ENCODE measurements around the gene ACMSD.
"Not testable (repeated sequence)": the region's sequence is repeated elsewhere in the genome, so short reads cannot be mapped to it uniquely, and the experiment has no call there.

The ACMSD gene

DNA sequence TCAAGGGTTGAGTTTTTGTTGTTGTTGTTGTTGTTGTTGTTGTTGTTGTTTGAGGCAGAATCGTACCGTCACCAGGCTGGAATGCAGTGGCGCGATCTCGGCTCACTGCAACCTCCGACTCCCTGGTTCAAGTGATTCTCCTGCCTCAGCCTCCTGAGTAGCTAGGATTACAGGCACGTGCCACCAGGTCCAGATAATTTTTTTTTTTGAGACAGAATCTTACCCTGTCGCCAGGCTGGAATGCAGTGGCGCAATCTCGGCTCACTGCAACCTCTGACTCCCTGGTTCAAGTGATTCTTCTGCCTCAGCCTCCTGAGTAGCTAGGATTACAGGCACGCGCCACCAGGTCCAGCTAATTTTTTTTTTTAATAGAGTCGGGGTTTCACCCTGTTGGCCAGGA is 65.3 kb downstream of the ACMSD start:
- in situ Hi-C loops (cut with MboI; ENCODE audit: low sequenced_read_pairs) = not testable (repeated sequence)

DNA sequence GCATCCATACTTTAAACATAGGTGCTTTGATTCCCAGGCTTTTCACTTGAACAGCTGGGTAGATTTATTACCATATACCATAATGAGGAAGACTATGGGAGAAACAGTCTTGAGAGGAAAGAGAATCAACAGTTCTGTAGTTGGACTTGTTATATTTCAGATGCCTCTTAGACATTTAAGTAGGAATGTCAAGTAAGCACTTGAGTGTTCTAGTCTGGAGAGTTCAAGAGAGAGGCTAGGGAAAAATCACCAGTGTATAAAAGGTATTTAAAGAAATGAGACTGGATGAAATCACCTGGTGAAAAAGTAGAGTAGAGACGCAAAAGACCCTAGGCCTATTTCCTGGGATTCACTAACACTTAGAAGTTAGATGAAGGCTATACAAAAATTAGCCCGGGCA is 66.8 kb downstream of the ACMSD start:
- in situ Hi-C loops (cut with MboI; ENCODE audit: low sequenced_read_pairs) = no loop called here

DNA sequence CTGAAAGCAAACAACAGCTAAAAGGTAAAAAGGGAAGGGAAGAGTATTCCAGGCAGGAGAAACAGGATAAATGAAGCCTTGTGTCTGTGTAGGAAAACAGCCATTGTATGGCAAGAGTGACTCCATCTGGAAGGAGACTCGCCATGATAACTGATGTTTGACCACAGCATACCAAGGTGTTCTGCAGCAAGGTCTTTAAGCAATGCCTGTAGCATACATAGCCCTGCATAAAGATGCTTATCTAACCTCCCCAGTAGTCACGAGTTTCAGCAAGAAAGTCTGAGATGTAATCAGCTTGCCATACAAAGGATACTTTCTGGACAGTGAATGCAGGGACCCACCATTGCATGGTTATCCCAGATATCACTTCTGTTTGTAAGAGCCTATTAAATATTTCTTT is 68.3 kb downstream of the ACMSD start:
- in situ Hi-C loops (cut with MboI; ENCODE audit: low sequenced_read_pairs) = no loop called here

DNA sequence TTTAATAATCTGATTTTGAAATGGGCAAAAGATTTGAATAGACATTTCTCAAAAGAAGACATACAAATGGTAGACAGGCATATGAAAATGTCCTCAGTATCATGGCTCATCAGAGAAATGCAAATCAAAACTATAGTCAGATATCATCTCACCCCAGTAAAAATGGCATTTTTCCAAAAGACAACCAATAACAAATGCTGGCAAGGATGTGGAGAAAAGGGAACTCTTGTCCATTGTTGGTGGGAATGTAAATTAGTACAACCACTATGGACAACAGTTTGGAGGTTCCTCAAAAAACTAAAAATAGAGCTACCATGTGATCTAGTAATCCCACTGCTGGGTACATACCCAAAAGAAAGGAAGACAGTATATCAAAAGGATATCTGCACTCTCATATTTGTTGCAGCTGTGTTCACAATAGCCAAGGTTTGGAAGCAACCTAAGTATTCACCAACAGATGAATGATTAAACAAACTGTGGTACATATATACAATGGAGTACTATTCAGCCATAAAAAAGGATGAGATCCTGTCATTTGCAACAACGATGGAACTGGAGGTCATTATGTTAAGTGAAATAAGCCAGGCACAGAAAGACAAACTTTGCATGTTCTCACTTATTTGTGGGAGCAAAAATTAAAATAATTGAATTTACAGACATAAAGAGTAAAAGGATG is 69.2 kb downstream of the ACMSD start:
- in situ Hi-C loops (cut with MboI; ENCODE audit: low sequenced_read_pairs) = not testable (repeated sequence)

DNA sequence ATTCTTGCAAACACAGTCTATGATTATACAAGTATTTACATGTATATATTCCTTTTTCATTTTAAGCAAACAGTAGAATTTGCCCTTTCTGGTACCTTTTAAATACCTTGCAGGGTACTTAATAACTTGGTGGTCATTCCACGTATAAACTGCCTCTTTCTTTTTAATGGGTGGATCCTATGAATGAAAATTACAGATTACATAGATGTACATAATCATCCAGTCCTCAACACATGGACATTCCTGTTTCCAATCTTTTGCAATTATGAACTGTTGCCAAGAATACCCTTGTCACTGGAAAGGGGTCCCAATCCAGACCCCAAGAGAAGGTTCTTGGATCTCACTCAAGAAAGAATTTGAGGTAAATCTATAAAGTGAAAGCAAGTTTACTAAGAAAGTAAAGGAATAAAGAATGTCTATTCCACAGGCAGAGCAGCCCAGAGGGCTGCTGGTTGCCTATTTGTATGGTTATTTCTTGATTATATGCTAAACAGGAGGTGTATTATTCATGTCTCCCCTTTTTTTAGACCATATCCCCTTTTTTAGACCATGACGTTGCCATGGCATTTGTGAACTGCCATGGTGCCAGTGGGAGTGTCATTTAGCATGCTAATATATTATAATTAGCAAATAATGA is 72.5 kb downstream of the ACMSD start:
- in situ Hi-C loops (cut with MboI; ENCODE audit: low sequenced_read_pairs) = no loop called here

DNA sequence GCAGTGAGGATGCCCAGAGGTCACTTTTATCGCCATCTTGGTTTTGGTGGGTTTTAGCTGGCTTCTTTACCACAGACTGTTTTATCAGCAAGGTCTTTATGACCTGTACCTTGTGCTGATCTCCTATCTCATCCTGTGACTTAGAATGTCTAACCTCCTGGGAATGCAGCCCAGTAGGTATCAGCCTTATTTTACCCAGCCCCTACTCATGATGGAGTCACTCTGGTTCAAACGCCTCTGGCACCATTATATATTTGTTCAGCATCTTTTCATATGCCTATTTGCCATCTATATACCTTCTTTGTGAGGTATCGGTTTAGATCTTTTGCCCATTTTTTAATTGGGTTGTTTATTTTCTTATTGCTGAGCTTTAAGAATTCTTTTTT is 73.0 kb downstream of the ACMSD start:
- in situ Hi-C loops (cut with MboI; ENCODE audit: low sequenced_read_pairs) = no loop called here

DNA sequence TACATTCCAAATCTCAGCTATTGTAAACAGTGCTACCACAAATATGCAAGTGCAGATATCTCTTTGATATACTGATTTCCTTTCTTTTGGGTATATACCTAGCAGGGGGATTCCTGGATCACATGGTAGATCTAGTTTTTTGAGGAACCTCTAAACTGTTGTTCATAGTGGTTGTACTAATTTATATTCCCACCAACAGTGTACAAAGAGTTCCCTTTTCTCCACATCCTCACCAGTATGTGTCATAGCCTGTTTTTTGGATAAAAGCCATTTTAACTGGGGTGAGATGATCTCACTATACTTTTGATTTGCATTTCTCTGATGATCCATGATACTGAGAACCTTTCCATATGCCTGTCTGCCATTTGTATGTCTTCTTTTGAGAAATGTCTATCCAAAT is 73.9 kb downstream of the ACMSD start:
- in situ Hi-C loops (cut with MboI; ENCODE audit: low sequenced_read_pairs) = no loop called here

DNA sequence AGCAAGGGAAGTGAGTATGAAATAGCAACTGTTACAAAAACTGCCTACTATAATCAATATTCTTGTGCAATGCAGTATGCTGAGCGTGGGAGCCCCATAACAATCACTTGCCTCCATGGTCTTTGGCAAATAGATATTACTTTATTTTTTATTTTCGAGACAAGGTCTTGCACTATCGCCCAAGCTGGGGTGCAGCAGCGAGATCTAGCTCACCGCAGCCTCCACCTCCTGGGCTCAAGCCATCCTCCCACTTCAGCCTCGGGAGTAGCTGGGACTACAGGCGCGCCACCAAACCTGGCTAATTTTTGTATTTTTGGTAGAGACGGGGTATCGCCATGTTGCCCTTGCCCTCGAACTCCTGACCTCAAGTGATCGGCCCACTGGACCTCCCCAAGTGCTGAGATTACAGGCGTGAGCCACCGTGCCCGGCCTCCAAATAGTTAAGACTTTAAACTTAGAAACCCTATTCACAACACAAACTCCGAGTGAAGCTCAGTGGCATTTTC is 79.0 kb downstream of the ACMSD start:
- in situ Hi-C loops (cut with MboI; ENCODE audit: low sequenced_read_pairs) = no loop called here

DNA sequence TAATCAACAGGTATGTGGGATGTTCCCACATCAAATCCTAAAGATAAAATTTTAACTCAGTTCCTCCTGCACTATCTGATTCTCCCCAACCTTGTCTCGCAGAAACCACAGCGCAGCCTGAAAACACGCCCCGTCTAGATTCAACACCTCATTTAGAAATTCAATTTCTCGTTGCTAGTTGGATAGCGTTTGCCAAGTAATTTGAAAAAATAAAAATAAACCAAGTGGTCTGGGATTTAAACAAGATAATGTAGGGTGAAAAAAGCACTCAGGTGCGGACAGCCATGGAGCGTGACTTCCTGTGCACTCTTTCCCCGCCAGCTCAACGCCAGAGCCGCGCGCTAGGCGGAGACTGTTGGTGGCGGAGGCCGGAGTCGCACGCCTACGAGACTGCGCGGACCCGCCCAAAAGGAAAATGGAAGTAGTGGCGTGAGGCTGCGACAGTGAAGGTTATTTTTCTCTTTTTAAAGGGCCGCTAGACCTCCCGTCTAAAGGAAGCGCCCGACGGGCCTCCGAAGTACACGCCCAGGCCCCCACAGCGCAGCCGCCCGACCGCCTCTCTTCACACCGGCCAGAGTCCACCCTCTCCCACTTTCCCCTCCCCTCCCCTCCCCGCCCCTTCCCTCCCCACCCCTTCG is 79.6 kb downstream of the ACMSD start:
- in situ Hi-C loops (cut with MboI; ENCODE audit: low sequenced_read_pairs) = no loop called here

DNA sequence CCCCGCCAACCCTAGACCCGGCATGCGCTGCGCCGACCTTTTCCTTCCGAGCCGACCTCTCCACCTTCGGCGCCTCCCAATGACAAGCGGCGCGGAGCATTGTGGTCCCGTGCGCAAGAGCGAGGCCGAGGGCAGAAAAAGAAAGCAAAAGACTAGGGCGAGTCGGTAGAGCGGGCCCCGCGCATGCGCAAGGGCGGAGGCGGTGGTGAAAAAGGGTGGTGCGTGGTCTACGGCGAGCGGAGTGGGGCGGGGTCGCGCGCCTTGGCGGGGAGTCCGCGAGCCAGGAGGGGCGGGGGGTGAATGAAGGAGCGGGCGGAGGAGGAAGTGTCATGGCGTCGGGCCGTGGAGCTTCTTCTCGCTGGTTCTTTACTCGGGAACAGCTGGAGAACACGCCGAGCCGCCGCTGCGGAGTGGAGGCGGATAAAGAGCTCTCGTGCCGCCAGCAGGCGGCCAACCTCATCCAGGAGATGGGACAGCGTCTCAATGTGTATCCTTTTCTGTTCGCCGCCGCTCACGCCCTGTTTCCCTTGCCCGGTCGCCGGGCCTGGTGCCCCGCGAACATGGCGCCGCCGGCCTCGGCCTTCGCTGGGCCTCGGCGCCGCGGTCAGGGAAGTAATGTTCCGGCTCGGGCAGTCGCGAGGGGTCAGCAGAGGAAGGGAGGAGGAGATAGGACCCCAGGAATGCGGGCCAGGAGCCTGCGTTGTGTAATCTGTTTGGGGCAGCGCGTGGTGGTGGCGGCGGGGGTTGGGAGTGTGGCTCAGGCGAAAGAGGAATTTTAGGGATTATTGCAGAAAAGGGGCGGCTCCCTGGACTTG is 80.3 kb downstream of the ACMSD start, which contains the start of gene CCNT2:
CCNT2 (plus strand) TSS at position 297 of the 815 bp plus-strand sequence; CDS start at position 330, 33 bp downstream.
- in situ Hi-C loops (cut with MboI; ENCODE audit: low sequenced_read_pairs) = no loop called here

DNA sequence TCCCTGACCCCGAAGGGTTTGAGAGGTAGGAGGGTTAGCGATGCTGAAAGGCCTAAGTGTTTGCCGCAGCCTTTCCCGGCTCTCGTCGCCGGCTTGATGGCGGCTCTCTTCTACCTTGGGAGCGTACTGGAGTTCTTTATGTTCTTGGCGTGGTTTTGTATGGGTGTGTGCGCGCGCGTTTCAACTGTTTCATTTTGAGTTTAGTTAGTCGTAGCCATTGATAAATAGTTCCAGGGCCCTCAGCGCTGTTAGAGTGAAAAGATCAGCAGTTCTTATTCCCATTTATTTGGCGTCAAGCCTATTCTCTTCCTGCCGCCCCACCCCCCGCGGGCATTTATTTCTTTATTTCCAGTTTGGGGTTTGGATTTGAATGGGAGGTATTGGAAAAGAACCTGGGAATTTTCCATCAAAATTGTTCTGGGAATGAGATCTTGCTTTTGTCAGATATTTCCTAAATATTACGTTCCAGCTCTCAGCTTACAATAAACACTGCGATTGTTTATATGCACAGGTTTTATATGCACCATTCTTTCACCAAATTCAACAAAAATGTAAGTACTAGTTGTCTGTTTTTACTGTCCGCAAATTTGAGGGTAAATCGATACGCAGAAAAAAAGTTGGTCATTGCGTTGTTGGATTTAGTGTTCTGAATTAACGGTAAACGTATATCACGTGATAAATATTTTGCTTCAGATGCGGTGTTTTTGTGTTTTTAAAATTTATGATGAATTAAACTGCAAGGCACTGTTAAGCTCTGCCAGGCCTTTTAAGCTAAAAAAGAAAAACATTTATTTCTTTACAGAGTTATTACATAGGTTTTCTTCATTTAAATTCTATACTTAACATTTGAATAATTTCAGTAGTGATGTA is 81.2 kb downstream of the ACMSD start:
- in situ Hi-C loops (cut with MboI; ENCODE audit: low sequenced_read_pairs) = no loop called here

DNA sequence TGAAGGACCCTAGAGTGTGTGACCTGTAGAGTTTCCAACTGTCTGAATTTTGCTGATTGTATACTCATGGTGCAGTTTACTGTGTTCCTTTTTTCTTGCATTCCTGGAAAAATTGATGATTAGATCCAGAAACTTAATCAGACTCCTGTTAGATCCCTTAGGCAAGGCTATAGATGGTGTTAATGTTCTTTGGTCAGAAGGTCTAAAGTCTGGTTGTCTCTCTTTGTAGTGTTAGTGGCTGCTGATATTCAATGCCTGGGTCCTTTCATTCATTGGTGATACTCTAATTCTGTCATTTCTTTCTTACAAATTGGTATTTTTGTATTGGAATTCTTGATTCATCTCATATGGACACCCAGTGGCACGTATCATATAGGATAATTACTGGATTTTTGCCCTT is 86.5 kb downstream of the ACMSD start:
- in situ Hi-C loops (cut with MboI; ENCODE audit: low sequenced_read_pairs) = no loop called here

DNA sequence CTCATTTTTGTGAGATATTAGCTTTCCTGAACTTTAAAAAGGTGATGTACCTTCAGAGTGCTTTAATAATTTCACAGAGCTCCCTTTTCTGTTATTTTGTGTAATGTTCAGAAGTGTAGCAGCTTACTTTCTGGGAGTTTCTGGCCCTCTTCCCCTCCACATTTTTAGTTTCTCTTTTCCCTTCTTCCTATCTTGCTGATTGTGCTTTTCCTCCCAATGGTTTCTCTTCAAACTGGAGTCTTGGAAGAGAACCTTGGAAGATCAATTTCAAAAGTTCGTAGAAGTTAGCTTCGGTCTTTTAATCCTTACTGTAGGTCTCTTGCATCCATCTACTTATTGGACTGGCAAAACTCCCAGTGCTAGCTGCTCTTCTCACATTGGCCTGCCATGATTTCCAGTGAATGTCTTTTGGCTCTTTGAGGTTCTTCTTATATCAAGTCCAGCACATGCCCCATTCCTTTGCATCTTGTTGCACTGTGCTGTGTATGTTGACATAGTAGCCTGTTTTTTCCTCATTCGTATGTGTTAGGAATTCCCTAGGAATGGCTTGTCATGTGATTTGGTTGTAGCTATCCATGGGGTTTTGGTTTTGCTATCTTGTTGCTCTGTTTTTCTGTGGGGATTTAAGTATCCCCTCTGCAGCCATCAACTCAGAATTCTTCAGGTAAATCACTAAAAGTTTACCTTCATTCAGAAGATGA is 88.0 kb downstream of the ACMSD start:
- in situ Hi-C loops (cut with MboI; ENCODE audit: low sequenced_read_pairs) = no loop called here

DNA sequence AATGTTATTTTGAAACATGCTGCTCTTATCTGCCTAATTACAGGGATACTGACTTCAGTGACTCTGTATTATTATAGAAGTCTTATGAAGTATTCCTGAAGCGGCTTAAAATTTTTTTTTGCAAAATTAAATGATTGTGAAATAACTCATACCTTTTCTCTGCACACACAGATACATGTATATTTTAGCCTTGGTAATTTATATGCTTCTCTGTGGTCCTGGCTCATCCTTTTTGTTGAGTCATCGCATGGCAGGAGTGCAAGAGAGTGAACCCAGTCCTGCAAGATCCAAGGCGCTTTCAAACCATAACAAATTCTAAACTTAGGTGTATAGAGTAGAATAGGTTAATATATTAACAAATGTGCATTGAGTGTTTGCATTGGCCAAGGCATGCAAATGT is 88.8 kb downstream of the ACMSD start:
- in situ Hi-C loops (cut with MboI; ENCODE audit: low sequenced_read_pairs) = no loop called here

DNA sequence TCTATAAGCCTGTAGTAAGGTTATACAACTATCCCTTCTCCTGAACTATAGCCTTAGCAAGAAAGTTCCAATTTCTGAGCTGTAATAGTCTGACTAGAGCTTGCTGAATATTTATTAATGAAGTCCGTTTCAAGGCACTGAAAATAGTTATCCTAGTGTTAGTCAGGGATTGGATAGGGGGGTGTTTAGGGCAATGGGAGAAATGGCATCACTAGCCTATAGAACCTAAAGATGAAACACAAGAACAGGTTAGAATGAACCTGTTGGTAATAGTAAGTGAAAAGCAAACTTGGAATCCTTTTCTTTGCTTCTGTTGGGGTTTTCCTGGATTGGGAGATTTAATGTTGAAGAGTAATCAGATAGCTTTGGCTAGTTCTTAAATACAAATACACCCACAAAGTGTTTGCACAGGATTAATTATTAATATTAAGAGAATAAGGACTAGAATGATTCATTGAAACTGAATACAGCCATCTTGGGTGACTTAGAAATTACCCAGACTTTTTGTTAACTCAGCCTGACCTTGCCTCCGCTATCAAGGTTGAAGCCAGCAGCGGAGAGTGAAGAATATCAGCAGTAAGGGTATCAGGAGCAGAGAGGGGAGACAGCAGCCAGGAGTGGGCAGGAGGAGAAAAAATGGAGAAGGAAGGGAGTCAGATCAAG is 94.6 kb downstream of the ACMSD start:
- in situ Hi-C loops (cut with MboI; ENCODE audit: low sequenced_read_pairs) = no loop called here

DNA sequence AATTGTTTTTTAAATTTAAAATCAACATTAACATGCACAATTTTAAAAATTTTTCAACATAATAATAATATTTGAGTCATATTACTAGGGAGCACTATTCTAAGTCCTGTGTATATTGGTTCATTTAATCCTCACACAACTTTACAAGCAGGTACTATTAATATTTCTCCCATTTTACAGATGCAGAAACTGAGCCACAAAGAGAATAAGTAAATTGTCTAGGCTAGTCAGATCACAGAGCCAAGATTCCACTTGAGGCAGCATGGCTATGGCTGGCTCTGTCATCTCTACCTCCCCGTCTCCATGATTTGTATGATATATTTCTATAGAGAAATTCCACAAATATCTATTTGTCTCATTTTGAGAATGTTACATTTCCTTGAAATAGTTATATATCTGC is 95.3 kb downstream of the ACMSD start:
- in situ Hi-C loops (cut with MboI; ENCODE audit: low sequenced_read_pairs) = no loop called here

DNA sequence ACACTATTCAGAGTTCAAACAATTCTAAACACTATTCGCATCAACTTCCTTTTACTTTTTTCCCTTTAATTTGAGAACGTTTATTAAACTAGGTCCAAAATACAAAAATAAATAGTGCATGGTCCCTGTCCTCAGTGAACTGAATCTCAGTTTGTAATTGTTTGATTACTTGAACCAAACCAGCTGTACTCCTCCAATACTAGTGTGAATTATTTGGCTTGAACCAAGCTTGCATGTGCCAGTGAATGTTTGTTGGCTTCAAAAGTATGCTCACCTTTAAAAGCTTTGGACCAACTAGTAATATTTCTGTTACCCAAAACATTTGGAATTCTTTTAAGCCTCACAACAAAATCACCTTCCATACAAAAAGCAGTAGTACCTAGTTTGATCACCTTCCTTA is 95.7 kb downstream of the ACMSD start:
- in situ Hi-C loops (cut with MboI; ENCODE audit: low sequenced_read_pairs) = no loop called here

DNA sequence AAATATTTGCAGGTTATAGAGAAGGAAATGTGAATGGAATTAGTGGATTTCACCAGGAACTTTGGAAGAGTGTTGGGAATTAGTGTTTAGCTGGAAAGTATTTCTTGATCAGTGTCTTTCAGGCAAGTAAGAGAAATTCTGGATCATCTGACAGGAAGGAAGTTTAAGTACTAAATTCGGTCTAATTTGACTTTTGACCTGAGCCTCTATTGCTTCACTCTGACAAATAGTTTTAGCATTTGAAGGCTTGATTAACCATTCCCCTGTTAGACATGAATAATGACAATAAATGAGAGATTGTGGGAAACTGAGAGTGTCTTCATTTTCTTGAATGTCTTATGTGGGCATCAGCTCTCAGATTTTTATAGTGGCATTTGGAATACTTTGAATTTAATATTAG is 96.2 kb downstream of the ACMSD start:
- in situ Hi-C loops (cut with MboI; ENCODE audit: low sequenced_read_pairs) = no loop called here

DNA sequence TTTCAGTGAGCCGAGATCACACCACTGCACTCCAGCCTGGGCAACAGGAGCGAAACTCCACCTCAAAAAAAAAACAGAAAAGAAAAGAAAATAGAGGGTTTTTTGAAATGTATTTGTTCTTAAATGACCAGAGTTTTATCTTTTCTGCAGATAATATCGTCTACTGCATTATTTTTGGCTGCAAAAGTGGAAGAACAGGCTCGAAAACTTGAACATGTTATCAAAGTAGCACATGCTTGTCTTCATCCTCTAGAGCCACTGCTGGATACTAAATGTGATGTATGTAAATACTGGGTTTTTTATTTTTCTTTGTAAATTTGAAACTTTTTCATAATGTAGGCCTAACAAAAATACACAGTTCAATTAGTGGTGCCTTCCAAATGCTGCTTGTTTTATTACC is 98.3 kb downstream of the ACMSD start:
- in situ Hi-C loops (cut with MboI; ENCODE audit: low sequenced_read_pairs) = no loop called here

All from HL-60/S4 treated with phorbol 12-myristate 13-acetate at 8.2 ng/mL for 4 days and 3 days (cell line).